DND-41 (cell line): ENCODE measurements around the gene MS4A8.

Source experiments
- ATAC-seq: fragments of 200-7000 bp; cut with Tn5 transposase; 3 replicates; pipeline ENCODE4 v1.9.1; 2021; ENCODE audit warnings: low read depth; ENCODE audit not compliant: insufficient read depth
- DNase-seq: peaks from one replicate; pipeline ENCODE4 v3.0.0-alpha.2; 2020
- H2AFZ ChIP-seq: 2 replicates; pipeline ENCODE4 v1.6.0; 2012; ENCODE audit warnings: low read depth, low read length
- H3K27ac ChIP-seq: 2 replicates; pipeline ENCODE4 v1.5.1; 2012; ENCODE audit warnings: low read length, inconsistent platforms
- H3K27me3 ChIP-seq: fragments of 200-600 bp; sonication (generic); 2 replicates; pipeline ENCODE4 v1.6.0; 2012; ENCODE audit warnings: low read length, mild to moderate bottlenecking, inconsistent platforms; ENCODE audit not compliant: insufficient read depth, poor library complexity
- H3K36me3 ChIP-seq: 2 replicates; pipeline ENCODE4 v1.5.1; 2012; ENCODE audit warnings: low read length, inconsistent platforms; ENCODE audit not compliant: insufficient read depth
- H3K4me1 ChIP-seq: 2 replicates; pipeline ENCODE4 v1.5.1; 2012; ENCODE audit warnings: mild to moderate bottlenecking, low read length; ENCODE audit not compliant: insufficient read depth
- H3K4me2 ChIP-seq: 2 replicates; pipeline ENCODE4 v1.6.0; 2012; ENCODE audit warnings: mild to moderate bottlenecking, moderate library complexity, low read length, inconsistent platforms; ENCODE audit not compliant: insufficient read depth
- H3K4me3 ChIP-seq, 2 experiments: fragments of 200-600 bp in 1 of 2; shearing (Covaris generic) in 1 of 2; 2 replicates each; pipeline ENCODE4 v1.5.1; 2012 to 2016; ENCODE audit warnings: inconsistent platforms in 2 of 2, low read length in 2 of 2, mild to moderate bottlenecking in 2 of 2, low read depth in 1 of 2, moderate library complexity in 1 of 2
- H3K79me2 ChIP-seq: 2 replicates; pipeline ENCODE4 v1.6.0; 2012; ENCODE audit warnings: low read length, inconsistent platforms; ENCODE audit not compliant: insufficient read depth
- H3K9ac ChIP-seq: 2 replicates; pipeline ENCODE4 v1.6.0; 2012; ENCODE audit warnings: low read depth, mild to moderate bottlenecking, inconsistent platforms, low read length, moderate library complexity
- H3K9me3 ChIP-seq: 2 replicates; pipeline ENCODE4 v1.5.1; 2012; ENCODE audit warnings: low read length, moderate library complexity, mild to moderate bottlenecking, inconsistent platforms; ENCODE audit not compliant: insufficient read depth, severe bottlenecking
- H4K20me1 ChIP-seq: 2 replicates; pipeline ENCODE4 v1.6.0; 2012; ENCODE audit warnings: low read length; ENCODE audit not compliant: insufficient read depth
- EZH2 ChIP-seq: IDR thresholded peaks from 3 replicates; pipeline ENCODE4 v1.6.1; 2012; ENCODE audit warnings: borderline replicate concordance, low read depth, mild to moderate bottlenecking, moderate library complexity, low read length, inconsistent platforms; ENCODE audit not compliant: severe bottlenecking
- TF ChIP-seq, protein P1 (sequence below): IDR thresholded peaks from 2 replicates; pipeline ENCODE4 v1.5.1; 2012; ENCODE audit warnings: borderline replicate concordance, low read length, moderate library complexity, mild to moderate bottlenecking; ENCODE audit not compliant: poor library complexity, severe bottlenecking; ENCODE audit errors: extremely low read depth

Gene MS4A8

DNA sequence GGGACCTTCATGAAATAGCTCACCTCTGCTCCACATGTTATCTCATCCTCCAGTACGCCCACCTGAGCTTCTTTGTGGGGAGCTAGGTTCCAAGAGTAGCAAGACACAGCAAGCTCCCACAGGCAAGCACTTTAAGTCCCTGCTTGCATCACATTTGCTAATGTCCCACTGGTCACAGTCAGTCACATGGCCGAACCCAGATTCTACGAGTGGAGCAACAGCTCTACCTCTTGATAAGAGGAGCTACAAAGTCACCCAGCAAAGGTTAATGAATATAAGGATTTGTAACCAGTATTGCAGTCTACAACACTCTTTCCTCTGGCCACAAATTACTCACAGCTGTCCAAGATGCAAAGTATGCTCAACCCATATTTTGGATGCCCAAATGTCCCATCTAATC lies 42.0 kb downstream of the MS4A8 start:
- H3K9me3 ChIP-seq, result peaks cover 3% of the 10 kb centered on the region
- H3K79me2 ChIP-seq, result no peaks in the 10 kb centered on the region
- no peak overlapping the region for H3K4me3 ChIP-seq
- no peak overlapping the region for H3K9ac ChIP-seq
- H3K4me1 ChIP-seq, result no peaks in the 10 kb centered on the region
- H4K20me1 ChIP-seq, result no peaks in the 10 kb centered on the region
- H3K27ac ChIP-seq, result no peak overlapping the region
- TF ChIP-seq, protein P1, sequence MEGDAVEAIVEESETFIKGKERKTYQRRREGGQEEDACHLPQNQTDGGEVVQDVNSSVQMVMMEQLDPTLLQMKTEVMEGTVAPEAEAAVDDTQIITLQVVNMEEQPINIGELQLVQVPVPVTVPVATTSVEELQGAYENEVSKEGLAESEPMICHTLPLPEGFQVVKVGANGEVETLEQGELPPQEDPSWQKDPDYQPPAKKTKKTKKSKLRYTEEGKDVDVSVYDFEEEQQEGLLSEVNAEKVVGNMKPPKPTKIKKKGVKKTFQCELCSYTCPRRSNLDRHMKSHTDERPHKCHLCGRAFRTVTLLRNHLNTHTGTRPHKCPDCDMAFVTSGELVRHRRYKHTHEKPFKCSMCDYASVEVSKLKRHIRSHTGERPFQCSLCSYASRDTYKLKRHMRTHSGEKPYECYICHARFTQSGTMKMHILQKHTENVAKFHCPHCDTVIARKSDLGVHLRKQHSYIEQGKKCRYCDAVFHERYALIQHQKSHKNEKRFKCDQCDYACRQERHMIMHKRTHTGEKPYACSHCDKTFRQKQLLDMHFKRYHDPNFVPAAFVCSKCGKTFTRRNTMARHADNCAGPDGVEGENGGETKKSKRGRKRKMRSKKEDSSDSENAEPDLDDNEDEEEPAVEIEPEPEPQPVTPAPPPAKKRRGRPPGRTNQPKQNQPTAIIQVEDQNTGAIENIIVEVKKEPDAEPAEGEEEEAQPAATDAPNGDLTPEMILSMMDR, result no peak
- no peak for TF ChIP-seq EZH2
- H3K36me3 ChIP-seq, result no peaks in the 10 kb centered on the region
- no peak overlapping the region for H2AFZ ChIP-seq
- ATAC-seq (no peak), DNase-seq (no peak)
- no peaks in the 10 kb centered on the region for H3K27me3 ChIP-seq
- H3K4me2 ChIP-seq, result no peak overlapping the region

GRCh38 chr11:60743058-60743457 lies 43.6 kb downstream of the MS4A8 start:
- Histone ChIP-seq H3K4me1 (no peaks in the 10 kb centered on the region), H3K36me3 (no peaks in the 10 kb centered on the region), H4K20me1 (no peaks in the 10 kb centered on the region), H3K27ac (no peak overlapping the region), H3K27me3 (no peaks in the 10 kb centered on the region), H3K79me2 (no peaks in the 10 kb centered on the region), H3K9me3 (peaks cover 3% of the 10 kb centered on the region), H3K4me3 (no peak overlapping the region), H3K9ac (no peak overlapping the region), H3K4me2 (no peak overlapping the region), H2AFZ (no peak overlapping the region)
- ATAC-seq (no peak), DNase-seq (no peak)
- TF ChIP-seq EZH2, result no peak
- TF ChIP-seq, protein P1, result no peak

DNA sequence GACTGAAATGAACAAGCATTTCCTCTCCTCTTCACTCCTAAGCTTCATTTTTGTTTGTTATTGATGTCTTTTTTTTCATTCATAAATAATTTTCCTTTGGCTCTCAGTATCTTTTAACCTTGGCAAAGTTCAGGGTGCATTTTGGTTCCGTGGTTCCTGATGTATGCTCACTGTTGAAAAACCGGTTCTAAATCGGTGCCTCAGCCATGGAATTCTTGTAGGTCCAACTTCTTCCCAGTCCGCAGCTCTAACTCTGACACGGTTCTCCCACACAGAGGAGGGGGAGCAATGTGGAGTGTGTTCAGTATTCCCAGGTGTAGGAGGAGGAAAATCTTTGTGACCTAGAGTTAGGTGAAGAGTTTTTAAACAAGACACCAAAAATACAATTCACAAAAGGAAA lies 44.7 kb downstream of the MS4A8 start:
- no peaks in the 10 kb centered on the region for H3K27me3 ChIP-seq
- ATAC-seq (no peak), DNase-seq (no peak)
- H3K9me3 ChIP-seq, result peaks cover 3% of the 10 kb centered on the region
- TF ChIP-seq, protein P1, result no peak
- TF ChIP-seq EZH2, result no peak
- H3K36me3 ChIP-seq, result no peaks in the 10 kb centered on the region
- no peak overlapping the region for H3K9ac ChIP-seq
- H3K4me1 ChIP-seq, result no peaks in the 10 kb centered on the region
- no peaks in the 10 kb centered on the region for H4K20me1 ChIP-seq
- no peak overlapping the region for H2AFZ ChIP-seq
- H3K79me2 ChIP-seq, result no peaks in the 10 kb centered on the region
- no peak overlapping the region for H3K4me3 ChIP-seq
- H3K27ac ChIP-seq, result no peak overlapping the region
- no peak overlapping the region for H3K4me2 ChIP-seq

GRCh38 chr11:60747359-60747873 lies 48.0 kb downstream of the MS4A8 start:
- Histone ChIP-seq H3K4me3 (no peak overlapping the region), H3K36me3 (no peaks in the 10 kb centered on the region), H3K9ac (no peak overlapping the region), H3K27ac (no peak overlapping the region), H3K4me2 (no peak overlapping the region), H3K4me1 (no peaks in the 10 kb centered on the region), H3K9me3 (peaks cover 3% of the 10 kb centered on the region), H4K20me1 (no peaks in the 10 kb centered on the region), H2AFZ (no peak overlapping the region), H3K27me3 (no peaks in the 10 kb centered on the region), H3K79me2 (no peaks in the 10 kb centered on the region)
- DNase-seq (no peak), ATAC-seq (no peak)
- TF ChIP-seq, protein P1, result no peak
- TF ChIP-seq EZH2, result no peak
